Upper lobe of left lung (tissue), 6 donors: Measurements from ENCODE around the gene DOCK10. TPM values are rescaled to one million over a fixed set of nuclear protein-coding genes. Genes with fewer than 3 reads are reported as not detected.
A peak's percentile ranks its signal among the peaks of the same experiment; 100 is the strongest.

Experiments
- ATAC-seq, 2 donors: fragments of 200-7000 bp; cut with Tn5 transposase; one replicate each; pipeline ENCODE4 v1.9.1; 2022; ENCODE audit warnings: mild to moderate bottlenecking in 2 of 2, moderate library complexity in 2 of 2; ENCODE audit not compliant: low FRiP score in 2 of 2
- DNase-seq, 2 donors: peaks; one replicate each; pipeline ENCODE4 v3.0.0-alpha.2; 2019 to 2020
- H3K27ac ChIP-seq, 4 donors: fragments of 200-600 bp; sonication (generic); one replicate each; pipeline ENCODE4 v1.5.1; 2016 to 2019
- H3K27me3 ChIP-seq, 4 donors: fragments of 200-600 bp; sonication (generic); one replicate each; pipeline ENCODE4 v1.5.1; 2017 to 2019
- H3K36me3 ChIP-seq, 4 donors: fragments of 200-600 bp; sonication (generic); one replicate each; pipeline ENCODE4 v1.5.1; 2016 to 2019
- H3K4me1 ChIP-seq, 4 donors: fragments of 200-600 bp; sonication (generic); one replicate each; pipeline ENCODE4 v1.5.1; 2018 to 2019
- H3K4me3 ChIP-seq, 4 donors: fragments of 200-600 bp; sonication (generic); one replicate each; pipeline ENCODE4 v1.5.1; 2017 to 2019; ENCODE audit warnings: mild to moderate bottlenecking in 2 of 4, moderate library complexity in 1 of 4
- H3K9me3 ChIP-seq, 4 donors: fragments of 200-600 bp; sonication (generic); one replicate each; pipeline ENCODE4 v1.5.1; 2018 to 2019
- CTCF ChIP-seq, 6 experiments: fragments of 450-650 bp in 4 of 6; fragments of 200-600 bp in 2 of 6; sonication (generic) in 2 of 6; IDR thresholded peaks; one replicate each; pipeline ENCODE4 v1.5.1; 2016 to 2019; ENCODE audit warnings: antibody characterized with exemption in 6 of 6
- EP300 ChIP-seq, 4 donors: sonication (generic); formaldehyde crosslinking; IDR thresholded peaks; one replicate each; pipeline ENCODE4 v1.5.1; 2017; ENCODE audit warnings: antibody characterized with exemption in 4 of 4, control low read depth in 2 of 4
- POLR2A ChIP-seq, 4 donors: fragments of 450-650 bp; IDR thresholded peaks; one replicate each; pipeline ENCODE4 v1.5.1; 2016 to 2017; ENCODE audit warnings: antibody characterized with exemption in 4 of 4, mild to moderate bottlenecking in 2 of 4
- POLR2AphosphoS5 ChIP-seq, 2 donors: sonication (generic); formaldehyde crosslinking; IDR thresholded peaks; one replicate each; pipeline ENCODE4 v1.5.1; 2017; ENCODE audit warnings: antibody characterized with exemption in 2 of 2
- WGBS, 2 donors: methylation state at CpG; one replicate each; pipeline ENCODE4 v1.1.5; 2017 to 2018; 5-methylcytosine and 5-hydroxymethylcytosine counted together
- total RNA-seq, 6 donors: library from RNA; depleted of rRNA in 4 of 6; stranded (reverse); fragments of >200 nt in 4 of 6; gene quantifications; one replicate each; pipeline versions ENCODE4 v1.1.0 to v1.2.1, GENCODE V29; 2016 to 2021
- donor health status: DM: no; HTN: no; CAD: no; lungs with moderate emphysema.
- donor health status: DM: no; HTN: yes; CAD: no; lungs with severe emphysema.

DOCK10 gene
- total RNA-seq, 6 donors from 2014 or later = 17.6 to 127 (median 39.9) TPM

GRCh38 chr2:224833986-224834385, 208.3 kb downstream of the DOCK10 start:
- DNase-seq = no peak
- peaks cover 0 to 22% (median 0%) of the 10 kb centered on the region in 4 donors for H3K36me3 ChIP-seq
- WGBS, 2 donors = 80 to 94% methylated on average over 2 of the region's 2 CpGs
- no peak for ATAC-seq
- TF ChIP-seq POLR2AphosphoS5 (IDR thresholded peaks at IDR 0.05) (no peak), POLR2A (IDR thresholded peaks at IDR 0.05) (no peak), EP300 (IDR thresholded peaks at IDR 0.05) (no peak), CTCF (IDR thresholded peaks at IDR 0.05) (no peak)
- no peak overlapping the region for H3K4me3 ChIP-seq
- no peaks in the 10 kb centered on the region for H3K9me3 ChIP-seq
- H3K27me3 ChIP-seq = no peaks in the 10 kb centered on the region
- H3K4me1 ChIP-seq = no peaks in the 10 kb centered on the region
- no peak overlapping the region for H3K27ac ChIP-seq

GRCh38 chr2:224832207-224832606, 210.1 kb downstream of the DOCK10 start:
- WGBS, 2 donors = 76 to 80% methylated on average over 3 of the region's 3 CpGs
- DNase-seq (no peak), ATAC-seq (no peak)
- Histone ChIP-seq H3K27me3 (no peaks in the 10 kb centered on the region), H3K4me3 (no peak overlapping the region), H3K36me3 (peaks cover 0 to 22% (median 0%) of the 10 kb centered on the region in 4 donors), H3K9me3 (no peaks in the 10 kb centered on the region), H3K4me1 (no peaks in the 10 kb centered on the region), H3K27ac (no peak overlapping the region)
- TF ChIP-seq POLR2A (IDR thresholded peaks at IDR 0.05) (no peak), EP300 (IDR thresholded peaks at IDR 0.05) (no peak), POLR2AphosphoS5 (IDR thresholded peaks at IDR 0.05) (no peak), CTCF (IDR thresholded peaks at IDR 0.05) (no peak)

GRCh38 chr2:224831530-224831929, 210.7 kb downstream of the DOCK10 start:
- TF ChIP-seq EP300 (IDR thresholded peaks at IDR 0.05) (no peak), POLR2AphosphoS5 (IDR thresholded peaks at IDR 0.05) (no peak), POLR2A (IDR thresholded peaks at IDR 0.05) (no peak), CTCF (IDR thresholded peaks at IDR 0.05) (no peak)
- no peaks in the 10 kb centered on the region for H3K9me3 ChIP-seq
- ATAC-seq = peak in 1 of 2 donors; percentile 50
- 43 to 57% methylated on average over 1 to 2 of the region's 2 CpGs for WGBS, 2 donors
- no peaks in the 10 kb centered on the region for H3K4me1 ChIP-seq
- peaks cover 0 to 22% (median 0%) of the 10 kb centered on the region in 4 donors for H3K36me3 ChIP-seq
- H3K4me3 ChIP-seq = no peak overlapping the region
- no peak overlapping the region for H3K27ac ChIP-seq
- no peaks in the 10 kb centered on the region for H3K27me3 ChIP-seq
- no peak for DNase-seq

- no peak overlapping the region for H3K4me3 ChIP-seq
- 73 to 74% methylated on average over 7 of the region's 7 CpGs for WGBS, 2 donors
- H3K4me1 ChIP-seq = no peaks in the 10 kb centered on the region
- no peaks in the 10 kb centered on the region for H3K36me3 ChIP-seq
- no peaks in the 10 kb centered on the region for H3K9me3 ChIP-seq
- H3K27me3 ChIP-seq = no peaks in the 10 kb centered on the region
- ATAC-seq = no peak
- no peak for TF ChIP-seq EP300 (IDR thresholded peaks at IDR 0.05)
- TF ChIP-seq POLR2A (IDR thresholded peaks at IDR 0.05) = no peak
- TF ChIP-seq CTCF (IDR thresholded peaks at IDR 0.05) = no peak
- no peak for TF ChIP-seq POLR2AphosphoS5 (IDR thresholded peaks at IDR 0.05)
- no peak overlapping the region for H3K27ac ChIP-seq
- DNase-seq = no peak
Measured at GRCh38 chr2:224820283-224820991, 221.8 kb downstream of the DOCK10 start.

- no peak for DNase-seq
- H3K27me3 ChIP-seq = no peaks in the 10 kb centered on the region
- H3K4me3 ChIP-seq = no peak overlapping the region
- ATAC-seq = no peak
- no peaks in the 10 kb centered on the region for H3K9me3 ChIP-seq
- no peak overlapping the region for H3K27ac ChIP-seq
- H3K4me1 ChIP-seq = no peaks in the 10 kb centered on the region
- H3K36me3 ChIP-seq = no peaks in the 10 kb centered on the region
- 44 to 80% methylated on average over 2 of the region's 2 CpGs for WGBS, 2 donors
- TF ChIP-seq POLR2AphosphoS5 (IDR thresholded peaks at IDR 0.05) = no peak
- TF ChIP-seq EP300 (IDR thresholded peaks at IDR 0.05) = no peak
- TF ChIP-seq CTCF (IDR thresholded peaks at IDR 0.05) = no peak
- TF ChIP-seq POLR2A (IDR thresholded peaks at IDR 0.05) = no peak
Measured at GRCh38 chr2:224819075-224819474, 223.2 kb downstream of the DOCK10 start.
